Stimulated activated memory B cell treated with anti-CD40 and anti-IgM and Interleukin-4, amounts not matched to agents 10 μg/mL and 1 μg/mL and 100 μg/mL, for 72 hours (primary cell): ENCODE results near the gene HOXB2.

ENCODE experiments used
- ATAC-seq: fragments of 150-1000 bp; cut with Tn5 transposase; 2 replicates; pipeline ENCODE4 v1.10.0; 2021
- H3K27ac Mint-ChIP-seq: one replicate; pipeline ENCODE4 v1.8.0; 2022; ENCODE audit warnings: mild to moderate bottlenecking, mixed read lengths
- H3K27me3 Mint-ChIP-seq: one replicate; pipeline ENCODE4 v1.8.0; 2022; ENCODE audit warnings: mixed read lengths
- H3K36me3 Mint-ChIP-seq: one replicate; pipeline ENCODE4 v1.8.0; 2022; ENCODE audit warnings: mixed read lengths
- H3K4me1 Mint-ChIP-seq: one replicate; pipeline ENCODE4 v1.8.0; 2022; ENCODE audit warnings: mixed read lengths
- H3K4me3 Mint-ChIP-seq: one replicate; pipeline ENCODE4 v1.8.0; 2022; ENCODE audit warnings: mild to moderate bottlenecking, moderate library complexity, mixed read lengths
- H3K9me3 Mint-ChIP-seq: one replicate; pipeline ENCODE4 v1.8.0; 2022; ENCODE audit warnings: mixed read lengths

HOXB2 gene

GRCh38 chr17:48586355-48587258 is 41.7 kb upstream of the HOXB2 start:
- peak overlapping the region; percentile 86 for H3K4me3 Mint-ChIP-seq
- H3K9me3 Mint-ChIP-seq = no peaks in the 10 kb centered on the region
- H3K27me3 Mint-ChIP-seq = peaks cover 100% of the 10 kb centered on the region
- H3K27ac Mint-ChIP-seq = no peak overlapping the region
- no peaks in the 10 kb centered on the region for H3K36me3 Mint-ChIP-seq
- no peak for ATAC-seq
- peaks cover 20% of the 10 kb centered on the region for H3K4me1 Mint-ChIP-seq

- Mint-ChIP-seq H3K4me1 (peaks cover 20% of the 10 kb centered on the region), H3K36me3 (no peaks in the 10 kb centered on the region), H3K4me3 (no peak overlapping the region), H3K27me3 (peaks cover 100% of the 10 kb centered on the region), H3K9me3 (no peaks in the 10 kb centered on the region), H3K27ac (no peak overlapping the region)
- no peak for ATAC-seq
These were observed 39.4 kb upstream of the HOXB2 start for GRCh38 chr17:48584223-48584741.

GRCh38 chr17:48583708-48584222 is 38.9 kb upstream of the HOXB2 start:
- ATAC-seq = no peak
- peaks cover 100% of the 10 kb centered on the region for H3K27me3 Mint-ChIP-seq
- H3K9me3 Mint-ChIP-seq = no peaks in the 10 kb centered on the region
- no peaks in the 10 kb centered on the region for H3K36me3 Mint-ChIP-seq
- H3K4me1 Mint-ChIP-seq = peaks cover 25% of the 10 kb centered on the region
- H3K27ac Mint-ChIP-seq = no peak overlapping the region
- H3K4me3 Mint-ChIP-seq = no peak overlapping the region

- Mint-ChIP-seq H3K27ac (no peak overlapping the region), H3K4me1 (peaks cover 29% of the 10 kb centered on the region), H3K9me3 (no peaks in the 10 kb centered on the region), H3K27me3 (peaks cover 95% of the 10 kb centered on the region), H3K36me3 (no peaks in the 10 kb centered on the region), H3K4me3 (no peak overlapping the region)
- no peak for ATAC-seq
These were observed 37.8 kb upstream of the HOXB2 start for GRCh38 chr17:48582750-48583069.

- Mint-ChIP-seq H3K9me3 (no peaks in the 10 kb centered on the region), H3K27me3 (peaks cover 75% of the 10 kb centered on the region), H3K36me3 (no peaks in the 10 kb centered on the region)
These were observed 35.0 kb upstream of the HOXB2 start for GRCh38 chr17:48579760-48580554.

GRCh38 chr17:48579471-48579759 is 34.5 kb upstream of the HOXB2 start:
- no peaks in the 10 kb centered on the region for H3K9me3 Mint-ChIP-seq
- H3K4me3 Mint-ChIP-seq = no peak overlapping the region
- no peak overlapping the region for H3K27ac Mint-ChIP-seq
- no peaks in the 10 kb centered on the region for H3K36me3 Mint-ChIP-seq
- no peak for ATAC-seq
- peaks cover 15% of the 10 kb centered on the region for H3K4me1 Mint-ChIP-seq
- H3K27me3 Mint-ChIP-seq = peaks cover 74% of the 10 kb centered on the region

More at GRCh38 chr17:48579760-48580554, 35.0 kb upstream of the HOXB2 start:
- ATAC-seq = no peak
- Mint-ChIP-seq H3K27ac (no peak overlapping the region), H3K4me3 (peak overlapping the region; percentile 8), H3K4me1 (peaks cover 18% of the 10 kb centered on the region)

- no peaks in the 10 kb centered on the region for H3K36me3 Mint-ChIP-seq
- H3K4me3 Mint-ChIP-seq = peak overlapping the region; percentile 73
- ATAC-seq = peak; percentile 49
- no peaks in the 10 kb centered on the region for H3K9me3 Mint-ChIP-seq
- peaks cover 73% of the 10 kb centered on the region for H3K27me3 Mint-ChIP-seq
- H3K27ac Mint-ChIP-seq = no peak overlapping the region
- peaks cover 15% of the 10 kb centered on the region for H3K4me1 Mint-ChIP-seq
These were observed 33.9 kb upstream of the HOXB2 start for GRCh38 chr17:48578616-48579470.

- H3K27me3 Mint-ChIP-seq = peaks cover 65% of the 10 kb centered on the region
- H3K4me3 Mint-ChIP-seq = peak within 1 kb of the TSS; percentile 73
- no peak within 1 kb of the TSS for H3K27ac Mint-ChIP-seq
- H3K4me1 Mint-ChIP-seq = peaks cover 15% of the 10 kb centered on the region
- no peaks in the 10 kb centered on the region for H3K9me3 Mint-ChIP-seq
- ATAC-seq = peak; percentile 62
- no peaks in the 10 kb centered on the region for H3K36me3 Mint-ChIP-seq
These were observed 33.2 kb upstream of the HOXB2 start, which contains the start of gene HOXB4 for GRCh38 chr17:48577946-48578615. TSS of gene HOXB4 (minus strand) at chr17:48578350. CDS start at chr17:48578319, 31 bp downstream.

GRCh38 chr17:48577330-48577945 is 32.5 kb upstream of the HOXB2 start:
- peak overlapping the region; percentile 62 for H3K4me3 Mint-ChIP-seq
- peaks cover 15% of the 10 kb centered on the region for H3K4me1 Mint-ChIP-seq
- no peaks in the 10 kb centered on the region for H3K9me3 Mint-ChIP-seq
- peaks cover 59% of the 10 kb centered on the region for H3K27me3 Mint-ChIP-seq
- no peaks in the 10 kb centered on the region for H3K36me3 Mint-ChIP-seq
- no peak overlapping the region for H3K27ac Mint-ChIP-seq
- ATAC-seq = peak; percentile 28

GRCh38 chr17:48576479-48577309 is 31.8 kb upstream of the HOXB2 start:
- no peaks in the 10 kb centered on the region for H3K9me3 Mint-ChIP-seq
- peaks cover 52% of the 10 kb centered on the region for H3K27me3 Mint-ChIP-seq
- H3K4me3 Mint-ChIP-seq = peak overlapping the region; percentile 11
- no peak for ATAC-seq
- H3K36me3 Mint-ChIP-seq = no peaks in the 10 kb centered on the region
- H3K4me1 Mint-ChIP-seq = peaks cover 15% of the 10 kb centered on the region
- no peak overlapping the region for H3K27ac Mint-ChIP-seq

GRCh38 chr17:48575673-48576478 is 31.0 kb upstream of the HOXB2 start:
- H3K27ac Mint-ChIP-seq = no peak overlapping the region
- H3K9me3 Mint-ChIP-seq = no peaks in the 10 kb centered on the region
- H3K36me3 Mint-ChIP-seq = no peaks in the 10 kb centered on the region
- H3K4me1 Mint-ChIP-seq = peaks cover 15% of the 10 kb centered on the region
- ATAC-seq = no peak
- H3K4me3 Mint-ChIP-seq = no peak overlapping the region
- H3K27me3 Mint-ChIP-seq = peaks cover 43% of the 10 kb centered on the region

GRCh38 chr17:48575066-48575582 is 30.2 kb upstream of the HOXB2 start:
- Mint-ChIP-seq H3K36me3 (no peaks in the 10 kb centered on the region), H3K4me3 (no peak overlapping the region), H3K27me3 (peaks cover 36% of the 10 kb centered on the region), H3K4me1 (peaks cover 15% of the 10 kb centered on the region), H3K9me3 (no peaks in the 10 kb centered on the region), H3K27ac (no peak overlapping the region)
- ATAC-seq = no peak
